ENCODE measurements around the gene RNF144B. TPM values are rescaled to one million over a fixed set of nuclear protein-coding genes. Genes with fewer than 3 reads are reported as not detected.

The RNF144B gene
- total RNA-seq, 1 donor, result 0.54 TPM

DNA sequence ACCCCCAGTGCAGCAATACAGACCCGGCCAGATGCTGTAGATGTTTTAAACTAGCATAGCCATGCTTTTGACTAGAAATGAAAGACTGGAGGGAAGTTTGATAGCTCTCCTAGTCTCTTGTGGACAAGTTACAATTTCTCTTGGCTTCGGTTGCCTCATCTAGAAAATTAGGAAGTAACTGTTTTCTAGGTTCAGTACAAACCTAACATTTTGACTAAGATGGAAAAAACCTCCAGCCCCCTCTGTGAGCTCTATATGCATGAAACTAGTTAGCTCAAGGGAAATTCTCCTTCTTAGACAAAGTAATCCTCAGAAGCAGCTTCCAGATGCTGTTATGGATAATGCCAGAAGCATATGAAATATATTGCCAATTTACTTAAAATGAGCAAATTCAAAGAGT is 86.6 kb downstream of the RNF144B start:
- no peak for DNase-seq (ENCODE audit: low read depth)
- TF ChIP-seq, protein P1, sequence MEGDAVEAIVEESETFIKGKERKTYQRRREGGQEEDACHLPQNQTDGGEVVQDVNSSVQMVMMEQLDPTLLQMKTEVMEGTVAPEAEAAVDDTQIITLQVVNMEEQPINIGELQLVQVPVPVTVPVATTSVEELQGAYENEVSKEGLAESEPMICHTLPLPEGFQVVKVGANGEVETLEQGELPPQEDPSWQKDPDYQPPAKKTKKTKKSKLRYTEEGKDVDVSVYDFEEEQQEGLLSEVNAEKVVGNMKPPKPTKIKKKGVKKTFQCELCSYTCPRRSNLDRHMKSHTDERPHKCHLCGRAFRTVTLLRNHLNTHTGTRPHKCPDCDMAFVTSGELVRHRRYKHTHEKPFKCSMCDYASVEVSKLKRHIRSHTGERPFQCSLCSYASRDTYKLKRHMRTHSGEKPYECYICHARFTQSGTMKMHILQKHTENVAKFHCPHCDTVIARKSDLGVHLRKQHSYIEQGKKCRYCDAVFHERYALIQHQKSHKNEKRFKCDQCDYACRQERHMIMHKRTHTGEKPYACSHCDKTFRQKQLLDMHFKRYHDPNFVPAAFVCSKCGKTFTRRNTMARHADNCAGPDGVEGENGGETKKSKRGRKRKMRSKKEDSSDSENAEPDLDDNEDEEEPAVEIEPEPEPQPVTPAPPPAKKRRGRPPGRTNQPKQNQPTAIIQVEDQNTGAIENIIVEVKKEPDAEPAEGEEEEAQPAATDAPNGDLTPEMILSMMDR (IDR thresholded peaks at IDR 0.05; ENCODE audit: insufficient read depth, low read length), result no peak

DNA sequence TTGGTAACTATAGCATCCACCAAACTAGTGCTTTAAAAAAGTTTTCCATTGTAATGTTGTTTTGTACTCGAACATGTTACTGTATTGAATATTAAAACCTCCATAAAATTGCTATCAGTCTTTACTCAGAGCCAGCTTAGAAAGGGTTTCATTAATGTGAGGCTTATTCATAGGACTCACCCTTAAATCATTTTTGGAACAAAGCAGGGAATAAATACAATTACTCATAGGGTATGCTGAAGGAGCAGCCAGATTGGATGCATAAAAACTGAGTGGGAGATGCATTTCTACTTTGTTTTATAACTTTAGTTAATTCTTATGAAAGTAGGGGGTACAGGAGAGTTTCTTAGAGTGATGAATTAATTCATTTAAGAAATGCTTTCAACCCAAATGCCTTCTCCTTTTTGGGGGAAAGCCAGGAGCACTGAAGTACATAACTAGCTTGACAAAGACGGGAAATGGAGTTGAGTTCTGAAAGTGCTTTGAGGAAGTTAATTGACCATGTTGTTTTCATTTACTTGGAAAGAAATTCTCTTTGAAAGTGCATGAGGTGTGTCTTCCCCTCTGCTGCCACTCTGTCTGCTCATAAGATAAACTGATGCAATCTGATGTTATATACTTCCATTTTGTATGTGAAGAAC is 90.3 kb downstream of the RNF144B start:
- DNase-seq (ENCODE audit: low read depth), result peak; percentile 24
- no peak overlapping the region for H3K4me3 ChIP-seq (ENCODE audit: low read depth, low read length)
- TF ChIP-seq, protein P1 (IDR thresholded peaks at IDR 0.05; ENCODE audit: insufficient read depth, low read length), result no peak

More for the DNA sequence above, 86.6 kb downstream of the RNF144B start:
- no peak overlapping the region for H3K4me3 ChIP-seq (ENCODE audit: low read depth, low read length)

DNA sequence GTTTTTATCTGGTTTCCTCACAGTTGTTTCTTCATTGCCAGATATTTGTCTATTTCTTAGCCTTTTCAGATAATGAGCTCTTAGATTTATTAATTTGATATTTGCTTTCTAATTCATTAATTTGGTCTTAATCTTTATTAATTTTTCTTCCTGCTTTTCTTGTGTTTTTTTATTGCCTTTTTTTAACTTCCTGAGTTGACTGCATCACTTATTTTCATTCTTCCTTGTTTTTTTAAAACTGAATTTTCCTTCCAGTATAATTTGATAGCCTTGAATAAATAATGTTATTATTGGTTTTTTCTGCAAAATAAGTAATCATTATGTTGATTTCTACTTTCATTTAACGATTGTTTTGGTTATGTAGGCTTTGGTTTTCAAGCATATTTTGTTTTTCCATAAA is 91.5 kb downstream of the RNF144B start:
- no peak overlapping the region for H3K4me3 ChIP-seq (ENCODE audit: low read depth, low read length)
- DNase-seq (ENCODE audit: low read depth), result no peak
- TF ChIP-seq, protein P1 (IDR thresholded peaks at IDR 0.05; ENCODE audit: insufficient read depth, low read length), result no peak

DNA sequence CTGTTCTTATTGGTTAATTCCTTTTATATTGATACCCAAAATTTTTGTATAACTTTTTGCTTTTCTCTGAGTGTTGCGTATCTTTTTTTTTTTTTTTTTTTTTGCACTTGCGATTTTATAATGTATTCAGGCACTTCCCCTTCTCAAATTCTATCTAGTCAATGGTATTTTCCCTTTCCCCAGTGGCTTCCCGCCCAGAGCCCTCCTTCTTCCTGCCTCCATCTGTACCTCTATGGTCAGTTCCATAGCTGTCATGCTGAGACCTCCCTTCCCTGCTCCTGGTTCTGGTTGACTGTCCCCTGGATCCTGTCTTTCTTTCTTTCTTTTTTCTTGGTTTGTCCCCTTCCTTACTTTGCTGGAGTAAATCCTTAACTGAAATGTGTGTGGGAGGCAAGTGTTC is 94.7 kb downstream of the RNF144B start:
- TF ChIP-seq, protein P1 (IDR thresholded peaks at IDR 0.05; ENCODE audit: insufficient read depth, low read length), result no peak
- DNase-seq (ENCODE audit: low read depth), result no peak
- no peak overlapping the region for H3K4me3 ChIP-seq (ENCODE audit: low read depth, low read length)

DNA sequence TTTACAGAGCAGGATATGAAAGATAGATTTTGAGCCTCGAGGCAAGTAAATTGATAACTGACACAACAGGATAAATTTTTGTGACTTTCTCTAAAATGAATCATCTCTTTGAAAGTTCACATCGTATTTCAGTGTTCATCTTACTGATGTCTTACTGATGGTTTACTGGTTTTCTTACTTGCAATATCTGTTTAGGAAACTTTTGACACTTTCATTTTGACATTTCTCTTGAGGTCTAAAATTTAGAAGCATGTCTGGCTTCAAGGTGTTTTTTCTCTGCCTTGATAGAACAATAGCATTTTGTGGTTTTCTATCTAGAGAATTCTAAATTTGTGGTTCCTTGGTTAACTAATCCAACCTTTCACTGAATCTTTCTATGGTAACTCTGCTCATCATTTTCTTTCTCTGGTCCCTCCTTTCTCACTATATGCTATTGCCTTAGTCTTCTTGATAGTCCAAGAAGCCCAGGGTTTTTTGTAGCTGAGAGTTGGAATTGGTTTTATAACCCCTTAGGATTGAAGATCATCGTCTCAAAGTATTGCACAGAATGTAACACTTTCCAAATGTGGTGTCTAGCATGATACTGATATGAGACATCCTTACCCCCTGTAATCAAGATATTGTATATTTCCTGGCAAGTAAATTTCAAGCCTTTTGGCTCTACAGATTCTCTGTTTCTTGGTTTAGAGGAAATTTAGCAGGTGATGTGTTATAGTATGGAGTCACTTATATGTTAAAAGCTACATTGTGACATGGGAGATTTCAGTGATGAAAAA is 98.7 kb downstream of the RNF144B start:
- no peak overlapping the region for H3K4me3 ChIP-seq (ENCODE audit: low read depth, low read length)
- TF ChIP-seq, protein P1 (IDR thresholded peaks at IDR 0.05; ENCODE audit: insufficient read depth, low read length), result no peak
- no peak for DNase-seq (ENCODE audit: low read depth)

DNA sequence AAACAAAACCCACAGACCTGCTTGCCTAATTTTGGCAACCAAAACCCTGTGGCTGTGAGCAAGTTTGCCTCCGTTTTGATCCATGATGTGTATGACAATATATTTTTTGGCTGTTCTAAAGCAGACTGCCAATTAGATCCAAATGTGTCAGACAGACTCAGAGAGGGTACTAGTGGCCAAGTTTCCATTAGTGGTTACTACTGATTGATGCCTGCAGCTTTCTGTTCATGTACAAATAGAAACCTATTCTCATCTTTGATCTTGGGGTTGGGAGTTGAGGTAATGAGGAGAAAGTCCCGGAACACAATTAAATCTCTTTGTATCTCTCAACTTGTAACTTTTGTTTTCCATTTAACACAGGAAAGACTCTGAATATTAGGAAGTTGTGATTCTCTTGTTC is 100.9 kb downstream of the RNF144B start:
- H3K4me3 ChIP-seq (ENCODE audit: low read depth, low read length), result no peak overlapping the region
- no peak for DNase-seq (ENCODE audit: low read depth)
- TF ChIP-seq, protein P1 (IDR thresholded peaks at IDR 0.05; ENCODE audit: insufficient read depth, low read length), result no peak

Measured in fibroblast of the aortic adventitia (primary cell).